ENCODE data around the gene TMEM222.
"Not testable (repeated sequence)": the region's sequence is repeated elsewhere in the genome, so short reads cannot be mapped to it uniquely, and the experiment has no call there.

TMEM222 gene, protein sequence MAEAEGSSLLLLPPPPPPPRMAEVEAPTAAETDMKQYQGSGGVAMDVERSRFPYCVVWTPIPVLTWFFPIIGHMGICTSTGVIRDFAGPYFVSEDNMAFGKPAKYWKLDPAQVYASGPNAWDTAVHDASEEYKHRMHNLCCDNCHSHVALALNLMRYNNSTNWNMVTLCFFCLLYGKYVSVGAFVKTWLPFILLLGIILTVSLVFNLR

DNA sequence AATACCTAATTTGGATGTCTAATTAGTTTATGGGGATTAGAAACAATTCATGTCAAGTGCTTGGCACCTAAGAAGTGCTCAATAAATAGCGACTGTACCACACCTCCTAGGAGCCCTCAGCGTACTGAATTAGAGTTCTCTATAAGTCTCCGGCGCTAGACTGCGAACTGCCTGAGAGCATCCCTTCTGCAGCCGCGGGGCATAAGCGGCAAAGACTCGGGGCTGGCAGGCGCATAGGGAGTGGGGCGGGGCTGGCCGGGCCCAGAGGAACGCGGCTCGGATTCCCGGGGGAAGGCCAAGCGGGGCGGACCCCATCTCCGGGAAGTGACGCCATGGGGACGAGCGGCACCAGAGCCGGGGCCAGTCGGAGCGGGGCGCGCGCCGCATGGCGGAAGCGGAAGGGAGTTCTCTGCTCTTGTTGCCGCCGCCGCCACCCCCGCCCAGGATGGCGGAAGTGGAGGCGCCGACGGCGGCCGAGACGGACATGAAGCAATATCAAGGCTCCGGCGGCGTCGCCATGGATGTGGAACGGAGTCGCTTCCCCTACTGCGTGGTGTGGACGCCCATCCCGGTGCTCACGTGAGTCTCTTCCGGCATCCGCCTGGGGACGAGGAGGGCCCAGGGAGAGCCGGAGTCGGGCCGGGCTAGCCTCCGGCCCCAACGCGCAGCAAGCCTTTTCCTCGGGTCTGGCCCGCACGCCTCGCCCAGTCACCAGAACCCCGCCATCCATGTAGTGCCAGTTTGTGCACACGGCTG, at the start of gene TMEM222:
Gene TMEM222 (plus strand): TSS at position 351 of the 756 bp plus-strand sequence. CDS start 35 bp downstream, at position 386.
- ATAC-seq, result peak; percentile 97 to 98

DNA sequence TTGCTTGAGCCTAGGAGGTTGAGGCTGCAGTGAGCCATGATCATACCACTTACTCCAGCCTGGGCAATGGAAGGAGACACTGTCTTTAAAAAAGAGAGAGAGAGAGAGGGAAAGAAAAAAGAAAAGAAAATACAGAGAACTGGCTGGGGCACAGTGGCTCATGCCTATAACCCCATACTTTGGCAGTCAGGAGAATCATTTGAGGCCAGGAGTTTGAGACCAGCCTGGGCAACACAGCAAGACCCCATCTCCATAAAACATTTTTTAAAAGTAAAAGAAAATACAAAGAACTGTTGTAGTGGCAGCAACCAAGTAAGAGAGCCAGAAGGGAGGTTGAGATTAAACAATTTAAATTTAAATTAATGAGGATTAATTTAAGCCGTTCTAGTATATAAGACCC, 47.8 kb upstream of the TMEM222 start:
- no peak for ATAC-seq

DNA sequence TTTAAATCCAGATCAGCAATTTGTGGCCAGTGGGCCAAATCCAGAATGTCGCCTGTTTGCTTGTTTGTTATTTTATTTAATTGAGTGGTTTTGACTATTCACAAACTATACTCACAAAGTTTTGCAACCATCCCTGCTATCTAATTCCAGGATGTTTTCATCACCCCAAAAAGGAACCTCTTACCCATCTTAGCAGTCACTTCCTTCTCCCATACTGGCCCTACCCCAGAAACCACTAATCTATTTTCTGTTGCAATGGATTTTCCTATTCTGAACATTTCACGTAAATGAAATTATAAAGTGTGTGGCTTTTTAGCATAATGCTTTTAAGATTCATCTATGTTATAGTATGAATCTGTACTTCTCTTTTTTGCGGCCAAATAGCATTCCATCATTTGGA, 46.3 kb upstream of the TMEM222 start:
- no peak for ATAC-seq

DNA sequence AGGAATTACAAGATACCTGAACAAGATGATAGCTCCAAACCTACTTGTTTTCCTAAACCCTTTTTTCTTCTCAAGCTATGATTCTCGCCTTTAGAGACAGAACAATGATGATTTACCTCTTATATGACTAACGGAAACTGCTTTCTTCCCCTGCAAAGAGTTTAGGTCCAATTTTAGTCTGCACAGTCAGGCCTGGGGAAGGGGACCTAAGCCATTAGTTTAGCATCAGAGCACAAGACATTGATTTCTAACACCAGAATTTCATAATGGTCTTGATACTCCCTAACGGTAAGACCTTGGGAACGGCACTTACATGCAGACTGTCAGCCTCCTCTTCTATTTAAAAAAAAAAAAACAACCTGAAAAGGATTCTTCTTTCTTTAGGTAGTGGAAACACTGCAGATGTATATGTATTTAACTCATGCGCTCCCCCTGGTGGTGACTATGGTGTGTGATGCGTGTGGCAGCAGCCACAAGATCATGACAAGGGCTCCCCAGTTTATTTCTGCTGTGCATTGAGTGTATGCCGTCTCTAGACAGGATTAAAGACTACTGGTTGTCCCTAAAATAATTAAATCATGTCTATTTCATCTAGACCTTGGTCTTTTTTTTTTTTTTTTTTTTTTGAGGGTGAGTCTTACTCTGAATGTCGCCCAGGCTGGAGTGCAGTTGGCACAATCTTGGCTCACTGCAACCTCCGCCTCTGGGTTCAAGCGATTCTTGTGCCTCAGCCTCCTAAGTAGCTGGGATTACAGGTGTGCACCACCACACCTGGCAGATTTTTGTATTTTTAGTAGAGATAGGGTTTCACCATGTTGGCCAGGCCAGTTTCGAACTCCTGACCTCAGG, 37.3 kb upstream of the TMEM222 start:
- peak; percentile 86 to 97 for ATAC-seq

DNA sequence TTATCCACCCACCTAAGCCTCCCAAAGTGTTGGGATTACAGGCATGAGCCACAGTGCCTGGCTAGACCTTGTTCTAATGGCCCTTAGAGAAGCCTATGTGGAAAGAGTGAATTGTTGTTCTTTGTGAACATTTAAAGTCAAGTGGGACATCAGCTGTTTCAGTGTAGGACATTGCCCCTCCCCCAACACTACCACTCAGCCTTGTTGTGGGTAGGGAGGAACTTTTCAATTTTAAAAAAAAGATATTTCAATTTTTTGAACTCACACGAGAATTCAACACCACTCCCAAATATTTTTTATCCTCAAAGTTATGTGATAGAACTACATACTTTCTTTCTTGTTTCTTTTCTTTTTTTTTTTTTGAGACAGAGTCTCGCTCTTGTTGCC, 36.7 kb upstream of the TMEM222 start:
- no peak for ATAC-seq

DNA sequence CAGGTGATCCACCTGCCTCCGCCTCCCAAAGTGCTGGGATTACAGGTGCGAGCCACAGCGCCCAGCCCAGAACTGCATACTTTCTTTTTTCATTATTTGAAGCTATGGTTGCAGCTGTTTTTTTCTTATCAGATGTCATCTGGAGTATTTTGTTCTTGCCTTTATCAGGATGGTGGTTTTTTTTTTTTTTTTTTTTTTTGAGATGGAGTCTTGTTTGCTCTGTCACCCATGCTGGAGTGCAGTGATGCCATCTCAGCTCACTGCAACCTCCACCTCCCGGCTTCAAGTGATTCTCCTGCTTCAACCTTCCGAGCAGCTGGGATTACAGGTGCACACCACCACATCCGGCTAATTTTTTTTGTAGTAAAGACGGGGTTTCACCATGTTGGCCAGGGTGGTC, 36.1 kb upstream of the TMEM222 start:
- not testable (repeated sequence) for ATAC-seq

DNA sequence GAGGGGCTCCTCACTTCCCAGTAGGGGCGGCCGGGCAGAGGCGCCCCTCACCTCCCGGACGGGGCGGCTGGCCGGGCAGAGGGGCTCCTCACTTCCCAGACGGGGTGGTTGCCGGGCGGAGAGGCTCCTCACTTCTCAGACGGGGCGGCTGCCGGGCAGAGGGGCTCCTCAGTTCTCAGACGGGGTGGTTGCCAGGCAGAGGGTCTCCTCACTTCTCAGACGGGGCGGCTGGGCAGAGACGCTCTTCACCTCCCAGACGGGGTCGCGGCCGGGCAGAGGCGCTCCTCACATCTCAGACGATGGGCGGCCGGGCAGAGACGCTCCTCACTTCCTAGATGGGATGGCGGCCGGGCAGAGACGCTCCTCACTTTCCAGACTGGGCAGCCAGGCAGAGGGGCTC, 32.8 kb upstream of the TMEM222 start:
- ATAC-seq, result not testable (repeated sequence)

DNA sequence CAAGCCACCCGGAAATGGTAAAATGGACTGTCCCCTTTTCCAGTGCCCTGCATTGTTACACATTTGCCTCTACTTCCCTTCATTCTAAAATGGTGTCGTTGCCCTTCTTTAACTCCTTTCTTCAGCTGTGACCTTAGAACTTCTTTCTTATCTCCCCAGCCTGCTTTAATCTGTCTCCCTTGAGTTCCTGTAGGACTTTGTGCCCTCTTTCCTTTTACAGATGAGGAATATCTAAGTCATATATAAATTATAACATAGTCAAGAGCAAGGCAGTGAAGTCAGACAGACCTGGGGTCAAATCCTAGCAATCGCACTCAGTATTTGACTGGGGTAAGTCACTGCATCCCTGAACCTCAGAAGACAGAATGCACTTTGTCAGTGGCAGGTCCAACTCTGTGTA, 31.4 kb upstream of the TMEM222 start:
- no peak for ATAC-seq

DNA sequence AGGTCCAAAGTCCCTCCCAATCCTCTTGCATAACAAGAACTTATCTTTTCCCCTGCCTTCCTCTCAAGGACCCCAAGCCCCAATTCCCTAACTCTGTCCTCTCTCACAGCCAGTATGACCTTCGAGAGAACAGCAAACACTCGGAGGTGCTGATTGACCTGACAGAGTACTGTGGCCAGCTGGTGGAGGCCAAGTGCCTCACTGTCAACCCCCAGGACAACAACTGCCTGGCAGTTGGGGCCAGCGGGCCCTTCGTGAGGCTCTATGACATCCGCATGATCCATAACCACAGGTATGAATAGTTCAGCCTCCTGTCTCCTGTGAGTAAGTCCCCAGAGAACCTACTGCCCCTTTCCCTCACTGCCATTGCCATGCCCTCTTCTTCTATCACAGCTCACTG, 29.9 kb upstream of the TMEM222 start:
- ATAC-seq, result no peak

DNA sequence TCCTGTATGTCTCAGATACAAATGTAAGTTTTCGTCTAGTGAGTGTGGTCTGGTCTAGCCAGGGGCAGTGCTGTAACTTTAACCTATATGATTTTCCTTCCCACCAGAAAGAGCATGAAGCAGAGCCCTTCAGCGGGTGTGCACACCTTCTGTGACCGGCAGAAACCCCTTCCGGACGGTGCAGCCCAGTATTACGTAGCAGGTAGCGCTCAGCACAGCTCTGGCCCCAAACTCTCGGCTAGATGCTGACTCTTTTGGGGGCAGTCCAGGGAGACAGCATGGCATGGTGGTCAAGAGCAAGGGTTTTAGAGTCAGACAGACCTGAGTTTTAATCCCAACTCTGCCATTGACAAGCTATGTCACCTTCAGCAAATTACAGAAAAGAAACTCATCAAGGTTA, 28.0 kb upstream of the TMEM222 start:
- ATAC-seq, result no peak

DNA sequence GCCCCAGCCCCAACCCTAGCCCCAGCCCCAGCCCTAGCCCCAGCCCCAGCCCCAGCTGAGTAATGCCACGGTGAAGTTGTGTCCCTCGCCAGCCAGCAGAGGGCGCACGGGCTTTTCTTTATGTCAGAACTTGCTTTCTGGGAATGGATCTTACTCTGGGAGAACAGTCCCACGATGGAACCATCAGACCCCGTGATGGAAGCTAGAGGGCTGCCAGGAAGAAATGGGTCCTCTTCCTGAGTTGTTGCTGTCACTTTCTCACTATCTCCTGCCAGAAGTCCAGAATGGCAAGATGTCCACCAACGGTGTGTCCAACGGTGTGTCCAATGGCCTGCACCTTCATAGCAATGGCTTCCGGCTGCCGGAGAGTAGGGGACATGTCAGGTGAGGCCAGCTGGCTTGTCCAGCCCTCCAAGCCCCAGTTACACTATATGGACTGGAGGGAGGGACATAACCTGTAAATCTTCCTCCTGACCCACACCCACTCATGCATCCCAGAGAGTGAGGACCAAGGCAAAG, 25.1 kb upstream of the TMEM222 start:
- peak; percentile 52 to 61 for ATAC-seq

DNA sequence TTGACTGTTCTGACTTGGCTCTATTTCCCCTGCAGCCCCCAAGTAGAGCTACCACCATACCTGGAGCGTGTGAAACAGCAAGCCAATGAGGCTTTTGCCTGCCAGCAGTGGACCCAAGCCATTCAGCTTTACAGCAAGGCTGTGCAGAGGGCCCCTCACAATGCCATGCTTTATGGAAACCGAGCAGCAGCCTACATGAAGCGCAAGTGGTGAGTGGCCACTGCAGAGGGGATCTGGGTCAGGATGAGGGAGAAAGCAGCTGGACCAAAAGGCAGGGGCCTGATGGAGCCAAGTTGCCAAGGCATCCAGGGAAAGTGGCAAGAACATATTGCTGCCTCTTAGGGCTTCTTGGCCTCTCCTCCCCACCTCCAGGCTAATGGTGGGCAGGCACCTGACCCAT, 24.1 kb upstream of the TMEM222 start:
- no peak for ATAC-seq

DNA sequence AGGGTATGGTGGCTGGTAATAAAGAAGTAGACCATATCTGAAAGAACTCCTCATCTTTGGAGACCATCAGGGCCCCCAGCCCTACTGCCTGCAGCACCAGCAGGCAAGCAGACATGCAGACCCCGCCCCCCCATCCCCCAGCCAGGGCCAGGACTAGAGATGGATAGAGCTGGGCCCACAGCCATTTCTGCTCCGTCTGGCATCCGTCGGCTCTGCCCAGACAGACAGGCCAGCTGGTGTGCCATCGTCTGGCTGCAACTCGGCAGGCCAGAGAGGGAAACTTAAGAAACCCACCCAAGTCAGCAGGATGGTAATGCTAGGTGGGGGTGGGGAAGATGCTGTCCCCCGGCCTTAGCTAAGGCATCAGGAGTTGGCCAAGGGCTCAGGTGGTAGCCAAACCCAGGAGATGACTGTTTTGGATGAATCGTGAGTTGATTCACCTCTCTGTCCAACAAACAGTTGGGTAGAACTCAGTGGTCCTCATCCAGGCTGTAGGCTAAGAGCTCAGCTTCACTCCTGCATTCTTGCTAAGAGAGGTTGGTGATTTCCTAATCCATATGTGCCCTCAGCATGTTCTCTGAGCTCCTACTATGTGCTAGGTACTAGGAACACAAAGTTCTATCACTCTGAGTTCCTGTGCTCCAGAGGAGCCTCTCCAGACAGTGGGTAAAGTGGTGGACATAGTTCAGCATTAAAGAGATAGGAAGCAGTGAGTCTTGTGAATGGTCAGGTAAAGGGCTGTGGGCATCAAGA, 23.2 kb upstream of the TMEM222 start:
- ATAC-seq, result no peak

DNA sequence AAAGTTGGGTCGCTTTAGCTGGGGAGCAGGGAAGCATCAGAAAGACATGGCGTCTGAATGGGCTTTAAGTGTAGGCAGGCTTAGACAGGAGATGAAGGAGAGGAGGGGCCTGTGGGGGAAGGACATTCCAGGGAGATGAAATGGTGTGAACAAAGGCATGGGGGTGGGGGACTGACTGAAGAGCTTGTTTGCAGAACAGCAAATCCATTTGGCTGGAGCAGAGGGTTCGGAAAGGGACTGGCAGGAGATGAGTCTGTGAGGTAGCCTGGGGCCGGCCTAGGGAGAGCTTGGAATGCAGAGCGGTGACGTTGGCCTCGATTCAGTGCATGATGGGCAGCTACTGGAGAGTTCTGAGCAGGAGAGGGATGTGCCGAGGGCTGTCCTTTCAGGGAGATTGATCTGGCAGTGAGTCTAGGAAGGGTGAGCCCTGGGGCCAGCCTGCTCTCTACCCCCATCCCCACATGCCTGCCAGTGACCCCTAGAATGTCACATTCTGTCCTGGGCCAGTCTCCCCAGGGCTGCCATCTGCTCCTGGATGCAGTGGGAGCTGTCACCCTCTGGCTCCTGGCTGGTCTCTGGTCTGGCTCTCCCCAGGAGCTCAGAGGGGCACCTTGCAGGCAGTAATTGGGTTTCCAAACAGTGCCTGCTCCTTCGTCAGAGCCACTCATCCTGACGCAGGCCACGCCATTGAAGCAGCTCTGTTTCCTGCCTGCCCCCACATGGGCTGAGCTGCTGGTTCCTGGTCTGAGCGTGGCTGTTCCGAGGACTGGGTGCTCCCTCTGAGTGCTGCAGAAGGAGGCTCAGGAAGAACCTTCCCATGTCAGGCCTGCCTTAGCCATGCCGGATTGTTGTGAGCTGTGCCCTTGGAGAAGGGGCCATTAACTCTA, 22.3 kb upstream of the TMEM222 start:
- ATAC-seq, result no peak

DNA sequence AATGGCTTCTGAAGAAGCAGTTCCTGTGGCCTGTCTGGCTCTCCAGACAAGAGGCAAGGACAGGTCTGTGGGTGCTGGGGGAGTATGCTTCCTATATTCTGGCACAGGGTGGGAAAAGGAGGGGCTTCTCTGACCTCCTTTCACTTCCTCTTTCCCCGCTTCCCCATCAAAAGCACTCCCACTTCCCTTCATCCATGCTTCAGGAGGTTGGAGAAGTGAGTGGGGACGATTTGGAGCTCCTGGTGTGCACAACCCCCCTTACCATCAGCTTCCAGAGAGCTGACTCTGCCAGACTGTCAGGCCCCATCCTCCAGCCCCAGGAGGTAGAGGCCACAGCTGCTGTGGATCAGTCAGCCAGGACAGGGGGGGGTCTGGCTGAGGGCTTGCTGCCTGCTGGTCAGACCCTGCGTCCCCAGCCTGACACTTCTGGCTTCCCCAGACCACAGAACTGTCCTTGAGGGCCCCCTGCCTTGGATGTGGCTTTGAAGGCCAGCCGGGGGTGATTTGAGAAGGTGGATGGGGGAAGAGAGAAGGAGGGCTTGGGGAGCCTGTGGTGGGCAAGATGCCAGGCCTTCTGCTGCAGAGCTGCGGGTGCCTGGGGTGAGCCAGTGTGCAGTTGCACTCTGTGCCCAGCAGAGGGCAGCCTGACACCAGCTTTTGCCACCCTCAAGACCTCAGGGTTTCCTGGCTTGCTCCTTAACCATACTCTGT, 21.5 kb upstream of the TMEM222 start:
- peak; percentile 91 to 92 for ATAC-seq

DNA sequence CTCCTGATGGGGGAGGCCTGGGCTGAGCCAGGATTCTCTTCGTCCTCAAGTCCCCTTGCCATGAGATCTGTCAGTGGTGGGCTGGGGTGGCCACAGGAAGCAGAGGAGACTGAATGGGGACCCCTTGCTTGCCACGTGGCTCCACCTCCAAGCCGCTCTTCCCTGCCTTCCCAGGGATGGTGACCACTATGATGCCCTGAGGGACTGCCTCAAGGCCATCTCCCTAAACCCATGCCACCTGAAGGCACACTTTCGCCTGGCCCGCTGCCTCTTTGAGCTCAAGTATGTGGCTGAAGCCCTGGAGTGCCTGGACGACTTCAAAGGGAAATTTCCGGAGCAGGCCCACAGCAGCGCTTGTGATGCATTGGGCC, 20.9 kb upstream of the TMEM222 start:
- no peak for ATAC-seq

DNA sequence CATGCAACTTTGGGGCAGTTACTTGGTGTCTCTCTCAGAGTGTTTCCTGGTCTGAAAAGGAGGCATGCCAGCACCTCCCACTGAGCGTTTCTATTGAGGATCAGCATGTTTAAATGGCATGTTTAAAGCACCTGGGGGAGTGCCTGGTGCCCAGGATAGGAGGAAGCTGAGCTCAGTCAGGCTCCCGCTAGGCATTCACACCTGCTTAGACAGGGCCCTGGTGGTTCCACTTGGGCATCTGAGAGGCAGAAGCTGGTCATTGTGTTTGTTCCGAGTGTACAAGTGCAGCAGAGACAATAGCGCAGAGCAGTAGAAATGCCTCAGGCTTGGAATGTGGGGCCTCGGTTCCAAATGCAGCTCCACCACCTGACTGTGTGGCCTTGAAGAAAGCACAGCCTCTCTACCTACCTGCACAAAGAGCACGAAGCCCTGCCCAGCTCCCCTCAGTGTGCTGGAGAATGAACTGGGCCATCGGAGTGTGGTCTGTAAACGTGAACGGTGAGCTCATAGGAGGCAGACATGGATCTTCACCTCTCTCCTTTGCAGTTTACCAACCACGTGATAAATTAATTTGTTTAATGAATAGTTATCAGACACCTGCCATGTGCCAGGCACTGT, 20.3 kb upstream of the TMEM222 start:
- ATAC-seq, result no peak

DNA sequence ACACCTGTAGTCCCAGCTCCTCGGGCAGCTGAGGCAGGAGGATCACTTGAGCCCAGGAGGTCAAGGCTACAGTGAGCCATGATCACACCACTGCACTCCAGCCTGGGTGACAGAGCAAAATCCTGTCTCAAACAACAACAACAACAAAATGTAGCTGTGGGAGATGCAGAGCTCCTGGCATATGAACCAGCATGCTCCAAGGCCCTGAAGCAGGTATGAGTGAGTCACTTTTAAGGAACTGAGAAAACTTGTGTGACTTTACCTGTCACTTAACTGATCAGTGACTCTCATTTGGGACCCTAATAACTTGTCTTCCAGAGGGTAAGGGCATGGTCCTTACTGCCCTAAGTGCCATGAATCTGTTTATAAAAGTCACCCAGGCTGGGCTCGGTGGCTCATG, 19.4 kb upstream of the TMEM222 start:
- ATAC-seq, result no peak

DNA sequence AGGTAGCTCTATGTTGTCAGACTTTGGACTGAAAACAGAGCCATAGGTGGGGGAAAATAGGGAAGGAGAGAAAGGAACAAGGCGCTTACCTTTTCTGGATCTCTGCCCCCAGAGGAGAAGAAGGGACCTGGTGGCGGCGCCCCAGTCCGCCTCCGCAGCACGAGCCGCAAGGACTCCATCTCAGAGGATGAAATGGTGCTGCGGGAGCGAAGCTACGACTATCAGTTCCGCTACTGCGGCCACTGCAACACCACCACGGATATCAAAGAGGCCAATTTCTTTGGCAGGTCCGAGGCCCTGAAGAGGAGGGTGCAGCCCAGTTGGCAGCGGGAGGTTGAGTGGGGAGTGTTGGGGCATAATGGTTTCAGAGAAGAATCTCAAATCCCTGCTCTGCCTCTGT, 18.5 kb upstream of the TMEM222 start:
- ATAC-seq, result no peak

DNA sequence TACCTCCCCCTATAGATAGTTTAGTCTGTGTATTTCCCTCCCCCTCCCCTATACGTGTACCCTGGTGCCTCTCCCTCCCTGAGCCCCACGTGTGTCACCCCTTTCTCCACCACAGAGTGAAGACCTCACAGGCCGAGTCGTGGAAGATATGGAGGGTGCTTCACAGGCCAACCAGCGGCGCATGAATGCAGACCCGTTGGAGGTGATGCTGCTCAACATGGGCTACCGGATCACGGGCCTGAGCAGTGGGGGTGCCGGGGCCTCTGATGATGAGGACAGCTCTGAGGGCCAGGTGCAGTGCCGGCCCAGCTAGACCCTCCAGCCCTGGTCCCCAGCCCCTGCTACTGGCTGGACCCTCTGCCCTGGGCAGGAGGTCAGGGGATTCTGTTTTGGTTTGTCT, 15.9 kb upstream of the TMEM222 start:
- ATAC-seq, result no peak
